GM18520 (cell line): ENCODE measurements around the gene CNTNAP2.

Source experiments
- ATAC-seq: cut with Tn5 transposase; IDR thresholded peaks from one replicate; pipeline ENCODE4 v1.9.1; 2021; ENCODE audit not compliant: unreplicated experiment

CNTNAP2 gene

GRCh38 chr7:146661435-146661834 is 544.8 kb downstream of the CNTNAP2 start:
- ATAC-seq = no peak

GRCh38 chr7:146661929-146662328 is 545.3 kb downstream of the CNTNAP2 start:
- no peak for ATAC-seq

DNA sequence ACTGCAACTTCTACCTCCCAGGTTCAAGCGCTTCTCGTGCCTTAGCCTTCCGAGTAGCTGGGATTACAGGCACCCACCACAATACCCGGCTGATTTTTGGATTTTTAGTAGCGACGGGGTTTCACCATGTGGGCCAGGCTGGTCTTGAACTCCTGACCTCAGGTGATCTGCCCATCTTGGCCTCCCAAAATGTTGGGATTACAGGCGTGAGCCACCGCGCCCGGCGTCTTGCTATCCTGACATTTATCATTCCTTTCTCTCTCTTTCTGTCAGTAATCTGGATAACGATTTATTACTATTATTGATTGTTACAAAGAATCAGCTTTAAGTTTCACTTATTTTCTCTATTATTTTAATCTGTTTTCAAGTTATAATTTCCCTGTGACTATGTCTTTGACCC is 548.4 kb downstream of the CNTNAP2 start:
- ATAC-seq = no peak

DNA sequence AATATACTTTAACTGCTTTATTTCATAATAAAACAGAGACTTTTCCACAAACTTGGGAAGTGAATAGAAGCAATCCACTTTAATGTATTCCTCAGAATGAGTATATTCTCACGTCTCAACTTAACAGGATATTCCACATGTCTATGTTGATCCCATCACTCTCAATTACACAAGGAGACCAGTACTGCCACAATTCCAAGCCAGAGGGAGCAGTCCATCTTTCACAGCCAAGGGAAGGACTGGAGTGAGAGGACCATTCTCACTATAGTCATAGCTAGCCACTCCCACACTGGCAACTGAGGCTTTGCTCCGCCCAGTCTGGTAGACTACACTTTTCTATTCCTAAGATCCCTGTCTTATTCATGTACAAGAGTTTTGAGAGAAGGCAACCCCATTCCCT is 553.9 kb downstream of the CNTNAP2 start:
- no peak for ATAC-seq

DNA sequence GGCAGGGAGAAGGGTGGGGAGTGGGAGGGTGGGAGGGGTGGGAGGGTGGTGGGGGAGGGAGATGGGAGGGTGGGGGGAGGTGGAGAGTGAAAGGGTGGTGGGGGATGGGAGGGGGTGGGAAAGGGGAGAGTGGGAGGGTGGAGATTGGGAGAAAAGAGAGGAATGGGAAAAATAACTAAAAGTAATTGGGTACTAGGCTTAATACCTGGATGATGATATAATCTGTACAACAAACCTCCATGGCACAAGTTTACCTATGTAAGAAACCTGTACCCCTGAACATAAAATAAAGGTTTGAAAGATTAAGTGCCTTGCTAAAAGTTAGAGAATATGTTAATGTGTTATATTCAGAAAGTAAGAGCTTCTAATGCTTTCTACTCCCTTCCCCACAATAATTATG is 564.9 kb downstream of the CNTNAP2 start:
- no peak for ATAC-seq

- ATAC-seq = no peak
Observed at GRCh38 chr7:146683439-146683838, 566.8 kb downstream of the CNTNAP2 start.

- no peak for ATAC-seq
Observed at GRCh38 chr7:146690987-146691386, 574.4 kb downstream of the CNTNAP2 start.

- no peak for ATAC-seq
Observed at GRCh38 chr7:146698995-146699610, 582.5 kb downstream of the CNTNAP2 start.

DNA sequence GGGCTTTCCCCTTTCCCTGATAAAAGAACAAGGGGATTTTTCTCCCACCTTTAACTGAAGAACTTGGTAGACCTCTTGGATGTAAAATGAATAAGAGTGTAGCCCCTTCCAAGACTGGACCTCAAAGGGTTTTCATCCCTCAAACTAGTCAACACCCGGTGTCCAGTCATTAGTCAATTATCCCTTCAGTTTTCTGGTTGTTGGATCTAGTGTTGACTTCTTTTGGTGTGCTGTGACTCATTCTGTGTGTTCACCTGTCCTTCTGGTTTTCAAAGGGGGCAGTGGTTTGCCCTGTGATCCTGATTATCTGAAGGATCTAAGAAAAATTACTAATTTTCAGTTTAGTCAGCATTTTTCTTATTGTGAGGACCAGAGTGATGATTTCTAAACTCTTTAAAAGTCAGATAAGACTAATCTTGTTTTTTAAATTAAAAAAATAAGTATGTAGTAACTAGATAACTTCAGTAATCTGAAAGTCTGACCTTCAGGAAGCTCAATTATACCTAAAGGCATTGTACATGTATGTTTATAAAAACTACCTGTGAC is 583.5 kb downstream of the CNTNAP2 start:
- no peak for ATAC-seq

DNA sequence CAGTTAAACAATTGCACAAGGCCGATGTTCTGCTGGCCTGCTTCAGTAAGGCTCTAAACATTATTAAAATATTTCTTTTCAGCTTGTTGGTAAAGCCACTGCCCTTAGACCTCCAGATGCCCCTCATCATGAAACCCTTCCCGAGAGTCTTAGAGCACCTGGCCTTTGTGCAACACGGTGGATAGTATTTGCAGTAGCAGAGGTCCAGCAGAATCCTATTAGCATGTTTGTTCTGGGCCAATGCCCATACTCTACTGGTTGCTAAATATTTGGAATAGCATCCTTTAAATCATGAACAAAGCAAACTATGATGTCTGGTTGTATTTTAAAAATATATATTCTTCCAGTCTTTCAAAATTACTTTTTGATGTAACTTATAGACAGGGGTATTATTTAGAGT is 584.6 kb downstream of the CNTNAP2 start:
- no peak for ATAC-seq

DNA sequence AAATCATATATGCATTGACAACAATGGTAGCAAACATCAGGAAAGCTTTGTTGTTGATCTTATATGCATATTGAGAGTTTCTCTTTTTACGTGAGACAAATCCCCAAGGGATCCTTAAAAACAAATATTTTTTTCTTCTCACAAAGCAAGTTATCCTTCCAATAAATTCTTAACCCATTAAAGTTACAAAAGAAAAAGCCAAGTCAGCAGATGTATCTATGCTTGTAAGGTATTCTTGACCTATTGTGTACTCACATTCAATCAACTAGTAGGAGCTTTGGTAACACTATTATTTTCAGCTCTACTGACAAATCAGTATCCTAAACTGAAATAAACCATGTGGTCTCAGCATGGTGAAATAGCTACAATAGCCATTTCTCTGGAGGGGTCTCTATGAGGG is 586.3 kb downstream of the CNTNAP2 start:
- ATAC-seq = no peak

DNA sequence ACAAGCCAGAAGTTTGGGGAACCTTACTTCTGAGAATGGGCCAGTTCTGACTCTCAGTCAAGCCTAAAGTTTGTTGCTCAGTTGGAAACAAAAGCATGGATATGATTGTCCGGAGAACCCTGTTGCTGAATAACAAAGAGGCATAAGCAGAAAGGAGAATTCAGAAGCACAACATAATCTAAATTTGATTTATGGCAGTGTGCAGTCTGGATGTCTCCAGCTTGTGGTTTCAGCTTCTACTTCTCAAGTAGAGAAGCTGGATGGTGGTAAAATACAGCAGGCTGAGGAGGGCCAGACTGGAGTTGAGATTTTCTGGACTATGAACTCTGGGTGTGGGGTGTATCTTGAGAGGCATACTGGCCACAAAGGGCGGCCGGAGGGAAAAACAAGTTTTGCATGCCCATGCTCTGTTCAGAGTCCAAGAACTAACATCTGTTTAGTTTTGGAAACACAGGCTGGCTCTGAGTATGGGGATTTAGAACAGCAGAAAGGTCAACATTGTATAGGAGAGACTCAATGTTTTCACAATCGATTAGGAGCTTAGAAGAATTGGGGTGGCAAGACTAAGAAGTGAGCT is 592.9 kb downstream of the CNTNAP2 start:
- no peak for ATAC-seq

- no peak for ATAC-seq
Observed at GRCh38 chr7:146713205-146713604, 596.6 kb downstream of the CNTNAP2 start.

- ATAC-seq = no peak
Observed at GRCh38 chr7:146713934-146714333, 597.3 kb downstream of the CNTNAP2 start.

GRCh38 chr7:146720195-146720594 is 603.6 kb downstream of the CNTNAP2 start:
- no peak for ATAC-seq

- no peak for ATAC-seq
Observed at GRCh38 chr7:146722986-146723385, 606.4 kb downstream of the CNTNAP2 start.

DNA sequence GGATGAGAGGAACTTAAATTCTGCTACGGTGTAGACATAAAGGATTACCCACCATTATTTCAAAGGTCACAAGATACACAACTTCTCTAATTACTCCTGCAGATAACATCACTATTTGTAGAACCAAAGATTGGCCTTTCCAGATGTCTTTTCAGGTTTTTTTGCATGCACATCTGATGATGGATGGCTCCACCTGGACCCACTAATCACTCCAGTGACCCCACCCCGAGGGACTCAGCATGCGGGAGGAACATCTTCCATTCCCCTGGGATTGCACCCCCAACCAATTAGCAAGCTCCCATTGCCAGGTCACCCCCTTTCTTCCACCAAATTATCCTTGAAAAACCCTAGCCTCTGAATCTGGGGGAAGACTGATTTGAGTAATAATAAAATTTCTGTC is 608.9 kb downstream of the CNTNAP2 start:
- no peak for ATAC-seq

GRCh38 chr7:146728141-146728540 is 611.5 kb downstream of the CNTNAP2 start:
- ATAC-seq = no peak

DNA sequence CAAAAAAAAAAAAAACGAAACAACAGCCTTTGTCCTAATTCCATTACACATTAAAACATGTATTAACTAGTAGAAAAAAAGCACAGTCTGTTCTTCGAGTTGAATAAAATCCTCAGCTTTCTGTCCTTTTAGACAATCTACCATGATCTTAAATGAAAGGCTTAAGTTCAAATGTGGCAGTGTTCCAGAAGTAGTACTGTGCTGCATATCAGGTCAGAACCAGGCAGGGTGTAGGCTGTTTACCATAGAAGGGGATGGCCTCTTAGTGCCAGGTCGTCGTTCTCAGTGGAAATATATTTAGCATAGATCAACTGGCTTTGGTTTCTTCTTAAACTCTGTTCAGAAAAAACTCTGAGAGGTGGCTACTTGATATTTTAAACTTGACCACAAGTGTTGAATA is 612.0 kb downstream of the CNTNAP2 start:
- no peak for ATAC-seq

DNA sequence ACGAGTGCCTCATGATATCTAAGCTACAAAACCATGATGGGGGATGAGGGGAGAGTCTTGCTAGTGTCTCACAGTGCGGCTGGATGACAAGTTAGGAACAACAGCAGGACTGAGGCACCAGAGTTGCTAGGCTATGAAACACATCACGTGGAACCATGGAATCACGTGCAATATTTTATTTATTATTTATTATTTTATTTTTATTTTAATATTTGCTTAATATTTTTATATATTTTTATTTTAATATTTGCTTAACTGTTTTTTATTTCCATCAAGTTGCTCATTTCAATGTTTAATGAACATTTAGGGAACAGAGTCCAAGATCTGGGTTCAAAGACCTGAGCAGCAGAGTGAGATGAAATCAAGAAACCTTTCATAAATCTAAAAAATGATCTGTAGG is 614.6 kb downstream of the CNTNAP2 start:
- no peak for ATAC-seq

- ATAC-seq = no peak
Observed at GRCh38 chr7:146735992-146736391, 619.4 kb downstream of the CNTNAP2 start.

DNA sequence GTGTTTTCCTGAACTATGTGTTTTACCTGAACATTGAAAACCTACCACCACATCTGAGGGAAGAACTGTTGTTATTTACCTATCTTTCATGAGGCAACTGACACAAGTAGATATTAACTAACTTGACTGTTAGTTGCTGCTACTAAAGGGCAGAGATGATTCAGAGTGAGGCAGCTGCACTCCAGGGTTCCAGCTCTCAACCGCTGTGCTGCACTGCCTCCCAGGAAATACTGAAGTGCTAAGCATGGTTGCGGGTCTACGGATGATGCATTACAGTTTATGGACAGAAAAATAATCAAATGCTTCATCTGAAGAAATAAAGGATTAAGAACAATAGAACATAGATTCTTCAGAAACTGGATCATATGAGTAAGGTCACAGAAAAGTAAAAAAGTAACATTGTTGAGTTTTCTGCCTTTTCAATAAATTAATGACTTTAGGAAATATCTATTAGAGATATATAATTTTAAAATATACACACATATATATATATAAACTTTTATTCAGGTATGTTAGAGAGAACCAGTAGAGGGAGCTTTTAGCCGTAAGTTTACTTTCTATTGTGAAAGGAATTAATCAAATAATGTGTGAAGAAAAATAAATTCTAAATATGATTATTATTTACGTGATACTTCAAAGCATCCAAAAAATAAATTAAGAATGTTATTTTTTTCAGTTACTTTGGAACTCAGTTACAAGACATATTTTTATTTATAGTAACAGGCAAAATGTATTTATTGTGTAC is 620.0 kb downstream of the CNTNAP2 start:
- no peak for ATAC-seq
